MCF 10A (cell line): ENCODE results near the gene CCDC188. TPM values are rescaled to one million over a fixed set of nuclear protein-coding genes. Genes with fewer than 3 reads are reported as not detected.

ENCODE experiments used
- BruUV-seq: library from RNA; stranded (reverse); fragments of 400-500 nt; replicated peaks from 2 replicates; lab custom pipeline; 2021; lab: Mats Ljungman, UMichigan
- CTCF ChIA-PET: fragments of 300-600 bp; sonication (Branson Sonifier 250); formaldehyde crosslinking; extraction: SDS; loops from one replicate; lab custom pipeline; 2021; ENCODE audit warnings: antibody characterized with exemption, inconsistent platforms; lab: Yijun Ruan, JAX
- POLR2A ChIA-PET: fragments of 300-600, 350-650 bp; sonication (Branson Sonifier 250); formaldehyde crosslinking; extraction: SDS; loops from one replicate; lab custom pipeline; 2020; ENCODE audit warnings: antibody characterized with exemption, inconsistent platforms; lab: Yijun Ruan, JAX
- DNase-seq: peaks from one replicate; pipeline ENCODE4 v3.0.0-alpha.2; 2018; ENCODE audit not compliant: unreplicated experiment
- H3K27ac Mint-ChIP-seq: one replicate; pipeline ENCODE4 v1.8.0; 2022; ENCODE audit warnings: mild to moderate bottlenecking, low read depth, mixed read lengths; ENCODE audit not compliant: unreplicated experiment
- H3K27me3 Mint-ChIP-seq: one replicate; pipeline ENCODE4 v1.8.0; 2022; ENCODE audit warnings: mixed read lengths; ENCODE audit not compliant: insufficient read depth, unreplicated experiment
- H3K36me3 Mint-ChIP-seq: one replicate; pipeline ENCODE4 v1.8.0; 2022; ENCODE audit warnings: mild to moderate bottlenecking, moderate library complexity, mixed read lengths; ENCODE audit not compliant: insufficient read depth, unreplicated experiment
- H3K4me1 Mint-ChIP-seq: one replicate; pipeline ENCODE4 v1.8.0; 2022; ENCODE audit warnings: mixed read lengths; ENCODE audit not compliant: insufficient read depth, unreplicated experiment
- H3K4me3 Mint-ChIP-seq: one replicate; pipeline ENCODE4 v1.8.0; 2022; ENCODE audit warnings: mild to moderate bottlenecking, moderate library complexity, mixed read lengths; ENCODE audit not compliant: unreplicated experiment
- H3K9me3 Mint-ChIP-seq: one replicate; pipeline ENCODE4 v1.8.0; 2022; ENCODE audit warnings: mixed read lengths; ENCODE audit not compliant: unreplicated experiment
- intact Hi-C: fragments of 100-400 bp; cut with micrococcal nuclease; formaldehyde crosslinking; loops from 2 replicates; pipeline ENCODE4 v1.14.1; 2022
- total RNA-seq: library from RNA; stranded (reverse); gene quantifications from 2 replicates; pipeline ENCODE4 v1.2.3, GENCODE V29; 2022
- TF ChIP-seq, protein P1 (sequence below): fragments of 200-600 bp; IDR thresholded peaks from one replicate; pipeline ENCODE4 v1.8.0; 2022; ENCODE audit warnings: antibody characterized with exemption, mild to moderate bottlenecking; ENCODE audit not compliant: unreplicated experiment

Gene CCDC188
- total RNA-seq, 1 experiment from 2014 or later, result 0.70 TPM

GRCh38 chr22:20157430-20158183 lies 6.8 kb upstream of the CCDC188 start:
- TF ChIP-seq, protein P1, sequence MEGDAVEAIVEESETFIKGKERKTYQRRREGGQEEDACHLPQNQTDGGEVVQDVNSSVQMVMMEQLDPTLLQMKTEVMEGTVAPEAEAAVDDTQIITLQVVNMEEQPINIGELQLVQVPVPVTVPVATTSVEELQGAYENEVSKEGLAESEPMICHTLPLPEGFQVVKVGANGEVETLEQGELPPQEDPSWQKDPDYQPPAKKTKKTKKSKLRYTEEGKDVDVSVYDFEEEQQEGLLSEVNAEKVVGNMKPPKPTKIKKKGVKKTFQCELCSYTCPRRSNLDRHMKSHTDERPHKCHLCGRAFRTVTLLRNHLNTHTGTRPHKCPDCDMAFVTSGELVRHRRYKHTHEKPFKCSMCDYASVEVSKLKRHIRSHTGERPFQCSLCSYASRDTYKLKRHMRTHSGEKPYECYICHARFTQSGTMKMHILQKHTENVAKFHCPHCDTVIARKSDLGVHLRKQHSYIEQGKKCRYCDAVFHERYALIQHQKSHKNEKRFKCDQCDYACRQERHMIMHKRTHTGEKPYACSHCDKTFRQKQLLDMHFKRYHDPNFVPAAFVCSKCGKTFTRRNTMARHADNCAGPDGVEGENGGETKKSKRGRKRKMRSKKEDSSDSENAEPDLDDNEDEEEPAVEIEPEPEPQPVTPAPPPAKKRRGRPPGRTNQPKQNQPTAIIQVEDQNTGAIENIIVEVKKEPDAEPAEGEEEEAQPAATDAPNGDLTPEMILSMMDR, result no peak
- no peak for DNase-seq
- Mint-ChIP-seq H3K4me1 (no peaks in the 10 kb centered on the region), H3K36me3 (no peaks in the 10 kb centered on the region), H3K27me3 (no peaks in the 10 kb centered on the region), H3K4me3 (no peak overlapping the region), H3K27ac (no peak overlapping the region), H3K9me3 (no peaks in the 10 kb centered on the region)
- ChIA-PET POLR2A (no interaction called here), CTCF (interaction anchor here (0.6 to 6.0 kb wide), 17 partner anchors 9 to 367 kb away, joined by 3 to 51 read pairs (median 3); no protein-coding TSS in a partner anchor)
- intact Hi-C loops, result loop anchor here (1.0 to 2.0 kb wide), 4 partner anchors 81 to 299 kb away; partner anchors contain the start of gene RTN4R
- no TSS peak for BruUV-seq

- Mint-ChIP-seq H3K36me3 (no peaks in the 10 kb centered on the region), H3K9me3 (no peaks in the 10 kb centered on the region), H3K4me1 (no peaks in the 10 kb centered on the region), H3K4me3 (no peak overlapping the region), H3K27ac (no peak overlapping the region), H3K27me3 (no peaks in the 10 kb centered on the region)
- POLR2A ChIA-PET, result no interaction called here
- CTCF ChIA-PET, result interaction anchor here (0.6 to 6.0 kb wide), 19 partner anchors 10 to 367 kb away, joined by 3 to 51 read pairs (median 3); no protein-coding TSS in a partner anchor
- no TSS peak for BruUV-seq
- TF ChIP-seq, protein P1, result peak; percentile 99
- intact Hi-C loops, result loop anchor here (1.0 to 2.0 kb wide), 4 partner anchors 82 to 300 kb away; partner anchors contain the start of gene RTN4R
- peak; percentile 66 for DNase-seq
Measured at GRCh38 chr22:20156611-20157429, 6.0 kb upstream of the CCDC188 start.

- BruUV-seq, result no TSS peak
- CTCF ChIA-PET, result interaction anchor here (2.0 to 6.0 kb wide), 2 partner anchors 128 to 135 kb away, joined by 6 to 51 read pairs; no protein-coding TSS in a partner anchor
- Mint-ChIP-seq H3K9me3 (no peaks in the 10 kb centered on the region), H3K36me3 (no peaks in the 10 kb centered on the region), H3K4me1 (no peaks in the 10 kb centered on the region), H3K27me3 (no peaks in the 10 kb centered on the region), H3K4me3 (no peak overlapping the region), H3K27ac (no peak overlapping the region)
- DNase-seq, result no peak
- intact Hi-C loops, result loop anchor here (2.0 kb wide), 2 partner anchors 83 to 301 kb away; no protein-coding TSS in a partner anchor
- POLR2A ChIA-PET, result no interaction called here
- TF ChIP-seq, protein P1, result no peak
Measured at GRCh38 chr22:20156042-20156389, 5.2 kb upstream of the CCDC188 start.
